GM10847 (cell line): ENCODE measurements around the gene MLH1.

Experiments used
- POLR2A ChIP-seq: IDR thresholded peaks from 2 replicates; pipeline ENCODE4 v1.6.1; 2011; ENCODE audit not compliant: insufficient read length; ENCODE audit errors: extremely low read depth

Gene MLH1

GRCh38 chr3:37024820-37025405 is 31.6 kb downstream of the MLH1 start:
- no peak for TF ChIP-seq POLR2A

GRCh38 chr3:37025561-37026335 is 32.4 kb downstream of the MLH1 start:
- TF ChIP-seq POLR2A = no peak

DNA sequence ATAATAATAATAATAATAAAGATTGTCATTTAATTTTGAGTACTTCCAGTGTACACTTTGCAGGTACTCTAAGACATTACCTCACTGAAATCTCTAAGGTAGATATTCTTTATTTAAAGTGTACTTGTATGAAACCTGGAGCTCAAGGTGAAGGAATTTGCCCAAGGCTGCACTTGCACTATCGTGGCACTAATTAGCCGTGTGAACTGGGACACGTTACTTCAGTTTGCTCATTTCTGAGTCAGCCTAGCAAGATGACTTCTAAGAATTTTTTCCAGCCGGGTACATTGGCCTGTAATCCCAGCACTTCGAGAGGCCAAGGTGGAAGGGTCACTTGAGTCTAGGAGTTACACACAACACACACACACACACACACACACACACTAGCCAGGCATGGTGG is 33.5 kb downstream of the MLH1 start:
- TF ChIP-seq POLR2A = no peak

GRCh38 chr3:37028329-37028728 is 35.0 kb downstream of the MLH1 start:
- no peak for TF ChIP-seq POLR2A

- TF ChIP-seq POLR2A = no peak
These were observed 35.8 kb downstream of the MLH1 start for GRCh38 chr3:37029111-37029510.

DNA sequence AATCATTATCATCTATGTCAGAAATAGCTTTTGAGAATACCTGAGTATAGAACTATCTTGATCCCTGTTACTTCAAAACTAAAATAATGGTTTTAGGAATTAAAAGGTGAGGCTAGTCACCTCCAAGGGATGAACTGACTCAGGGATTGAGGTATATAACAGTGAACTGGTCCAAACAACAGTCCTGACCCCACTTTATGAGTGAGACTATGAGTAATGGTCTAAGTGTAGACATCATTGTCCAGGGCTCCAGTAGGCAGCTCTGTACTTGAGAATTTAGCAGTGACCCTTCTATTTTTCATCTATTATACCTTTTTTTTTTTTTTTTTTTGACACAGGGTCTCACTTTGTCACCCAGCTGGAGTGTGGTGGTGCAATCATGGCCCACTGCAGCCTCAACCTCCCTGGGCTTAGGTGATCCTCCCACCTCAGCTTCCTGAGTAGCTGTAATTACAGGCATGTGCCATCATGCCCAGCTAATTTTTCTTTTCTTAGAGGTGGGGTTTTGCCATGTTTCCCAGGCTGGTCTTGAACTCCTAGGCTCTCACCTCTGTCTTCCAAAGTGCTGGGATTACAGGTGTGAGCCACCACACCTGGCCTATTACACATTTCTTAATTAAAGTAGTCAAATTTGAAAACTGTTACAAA is 36.3 kb downstream of the MLH1 start:
- no peak for TF ChIP-seq POLR2A

GRCh38 chr3:37030588-37030987 is 37.3 kb downstream of the MLH1 start:
- no peak for TF ChIP-seq POLR2A

GRCh38 chr3:37031096-37031682 is 37.9 kb downstream of the MLH1 start:
- no peak for TF ChIP-seq POLR2A

DNA sequence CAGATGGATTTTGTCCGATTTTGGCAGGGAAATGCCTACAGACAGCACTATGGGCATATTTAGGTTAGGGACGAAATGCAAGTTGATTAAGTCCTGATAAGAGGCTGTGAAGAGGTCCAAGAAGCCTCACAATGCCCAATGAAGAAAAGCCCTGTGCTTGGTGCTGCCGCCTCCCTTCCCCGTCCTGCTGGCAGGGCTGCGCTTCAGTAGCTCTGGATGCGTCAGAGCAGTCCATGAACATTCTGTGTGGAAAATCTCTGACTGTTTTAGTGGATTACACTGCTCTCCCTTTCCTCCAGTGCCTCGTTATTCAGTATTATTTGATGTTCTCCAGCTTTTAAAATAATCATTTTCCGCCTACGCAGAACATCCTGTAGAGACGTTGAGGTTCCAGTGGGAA is 39.6 kb downstream of the MLH1 start:
- no peak for TF ChIP-seq POLR2A

GRCh38 chr3:37037352-37037751 is 44.0 kb downstream of the MLH1 start:
- no peak for TF ChIP-seq POLR2A

- no peak for TF ChIP-seq POLR2A
These were observed 46.0 kb downstream of the MLH1 start for GRCh38 chr3:37039161-37039846.

DNA sequence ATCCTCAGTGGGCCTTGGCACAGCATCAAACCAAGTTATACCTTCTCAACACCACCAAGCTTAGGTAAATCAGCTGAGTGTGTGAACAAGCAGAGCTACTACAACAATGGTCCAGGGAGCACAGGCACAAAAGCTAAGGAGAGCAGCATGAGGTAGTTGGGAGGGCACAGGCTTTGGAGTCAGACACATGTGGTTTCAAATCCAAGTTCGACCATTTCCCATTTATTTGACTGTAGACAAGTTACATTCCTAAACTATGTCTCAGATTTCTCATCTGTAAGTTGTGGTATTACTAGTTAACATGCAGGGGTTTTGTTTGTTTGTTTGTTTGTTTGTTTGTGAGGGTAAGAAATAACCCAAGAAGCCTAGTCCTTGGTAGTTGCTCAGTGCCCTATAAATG is 46.9 kb downstream of the MLH1 start:
- TF ChIP-seq POLR2A = no peak

GRCh38 chr3:37041546-37042195 is 48.4 kb downstream of the MLH1 start:
- no peak for TF ChIP-seq POLR2A

DNA sequence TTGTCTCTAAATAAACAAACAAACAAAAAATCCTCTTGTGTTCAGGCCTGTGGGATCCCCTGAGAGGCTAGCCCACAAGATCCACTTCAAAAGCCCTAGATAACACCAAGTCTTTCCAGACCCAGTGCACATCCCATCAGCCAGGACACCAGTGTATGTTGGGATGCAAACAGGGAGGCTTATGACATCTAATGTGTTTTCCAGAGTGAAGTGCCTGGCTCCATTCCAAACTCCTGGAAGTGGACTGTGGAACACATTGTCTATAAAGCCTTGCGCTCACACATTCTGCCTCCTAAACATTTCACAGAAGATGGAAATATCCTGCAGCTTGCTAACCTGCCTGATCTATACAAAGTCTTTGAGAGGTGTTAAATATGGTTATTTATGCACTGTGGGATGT is 57.0 kb downstream of the MLH1 start:
- TF ChIP-seq POLR2A = no peak

DNA sequence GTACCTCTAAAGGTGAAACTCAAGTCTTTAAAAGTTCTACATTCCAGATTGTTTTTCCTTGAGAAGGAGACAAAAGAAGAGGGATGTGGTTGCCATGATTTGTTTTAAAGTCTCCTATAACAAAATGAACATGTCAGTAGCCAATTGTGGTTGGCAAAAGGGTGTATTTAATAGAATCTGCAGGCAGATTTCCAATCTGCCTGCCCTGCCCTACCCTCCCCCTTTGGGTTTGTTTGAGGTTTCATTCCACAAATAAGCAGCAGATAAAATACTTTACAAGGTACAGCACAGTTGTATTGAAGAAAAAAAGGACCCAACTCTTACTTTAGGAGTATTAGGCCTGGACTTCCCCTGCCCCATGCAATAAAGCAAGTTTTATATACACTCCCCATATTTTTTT is 59.5 kb downstream of the MLH1 start:
- no peak for TF ChIP-seq POLR2A
